OCI-LY3 (cell line): ENCODE results near the gene SNTG2.

Source experiments
- H2AFZ ChIP-seq: fragments of 200-600, 300-600 bp; shearing (Covaris generic); 2 replicates; pipeline ENCODE4 v1.6.0; 2014; ENCODE audit warnings: antibody characterized with exemption, low read depth, low read length
- H3K27ac ChIP-seq: fragments of 200-600, 300-600 bp; sonication (generic); 2 replicates; pipeline ENCODE4 v1.5.1; 2014; ENCODE audit warnings: mild to moderate bottlenecking, low read length, moderate library complexity, mixed read lengths
- H3K27me3 ChIP-seq: fragments of 200-600, 300-600 bp; sonication (generic); 2 replicates; pipeline ENCODE4 v1.6.1; 2014; ENCODE audit warnings: low read depth, low read length, mixed read lengths
- H3K36me3 ChIP-seq: fragments of 200-600, 300-600 bp; sonication (generic); replicated peaks from 2 replicates; pipeline ENCODE3; 2014; ENCODE audit warnings: low read depth, low read length, mixed read lengths
- H3K4me1 ChIP-seq: fragments of 300-600, 200-600 bp; sonication (generic); 2 replicates; pipeline ENCODE4 v1.6.1; 2014; ENCODE audit warnings: low read length, mixed read lengths
- H3K4me2 ChIP-seq: fragments of 200-600, 300-600 bp; sonication (generic); 2 replicates; pipeline ENCODE4 v1.6.1; 2014; ENCODE audit warnings: low read length, mixed read lengths
- H3K4me3 ChIP-seq: fragments of 300-600, 200-600 bp; sonication (generic); 2 replicates; pipeline ENCODE4 v1.5.1; 2014; ENCODE audit warnings: antibody characterized with exemption, mild to moderate bottlenecking, low read length, moderate library complexity
- H3K79me2 ChIP-seq: fragments of 300-600, 200-600 bp; shearing (Covaris generic); 2 replicates; pipeline ENCODE4 v1.6.1; 2014; ENCODE audit warnings: mild to moderate bottlenecking, low read length, mixed read lengths
- H3K9ac ChIP-seq: fragments of 300-600, 200-600 bp; shearing (Covaris generic); 2 replicates; pipeline ENCODE4 v1.6.0; 2014; ENCODE audit warnings: mild to moderate bottlenecking, low read length, moderate library complexity
- H3K9me3 ChIP-seq: fragments of 200-600, 300-600 bp; shearing (Covaris generic); 2 replicates; pipeline ENCODE4 v1.6.1; 2014; ENCODE audit warnings: low read length, mixed read lengths; ENCODE audit not compliant: insufficient read depth
- H4K20me1 ChIP-seq: fragments of 200-600, 300-600 bp; sonication (generic); 2 replicates; pipeline ENCODE4 v1.6.1; 2016; ENCODE audit warnings: low read length, mixed read lengths; ENCODE audit not compliant: insufficient read depth
- EZH2phosphoT487 ChIP-seq: fragments of 200-600 bp; shearing (Covaris generic); IDR thresholded peaks from 2 replicates; pipeline ENCODE4 v1.6.1; 2018; ENCODE audit warnings: antibody characterized with exemption, mixed run types, low read depth
- TF ChIP-seq, protein P1 (sequence below): fragments of 200-600, 300-600 bp; sonication (generic); IDR thresholded peaks from 2 replicates; pipeline ENCODE4 v1.5.1; 2014; ENCODE audit warnings: antibody characterized with exemption, low read length, low read depth

SNTG2 gene

GRCh38 chr2:1310202-1310601 is 359.6 kb downstream of the SNTG2 start:
- H3K27me3 ChIP-seq: no peaks in the 10 kb centered on the region
- H4K20me1 ChIP-seq: no peaks in the 10 kb centered on the region
- H3K4me1 ChIP-seq: no peaks in the 10 kb centered on the region
- H3K9ac ChIP-seq: no peak overlapping the region
- H3K9me3 ChIP-seq: no peaks in the 10 kb centered on the region
- H3K4me3 ChIP-seq: no peak overlapping the region
- H3K27ac ChIP-seq: no peak overlapping the region
- H2AFZ ChIP-seq: no peak overlapping the region
- H3K79me2 ChIP-seq: no peaks in the 10 kb centered on the region
- H3K36me3 ChIP-seq: no peaks in the 10 kb centered on the region
- H3K4me2 ChIP-seq: no peak overlapping the region
- no peak for TF ChIP-seq EZH2phosphoT487
- TF ChIP-seq, protein P1, sequence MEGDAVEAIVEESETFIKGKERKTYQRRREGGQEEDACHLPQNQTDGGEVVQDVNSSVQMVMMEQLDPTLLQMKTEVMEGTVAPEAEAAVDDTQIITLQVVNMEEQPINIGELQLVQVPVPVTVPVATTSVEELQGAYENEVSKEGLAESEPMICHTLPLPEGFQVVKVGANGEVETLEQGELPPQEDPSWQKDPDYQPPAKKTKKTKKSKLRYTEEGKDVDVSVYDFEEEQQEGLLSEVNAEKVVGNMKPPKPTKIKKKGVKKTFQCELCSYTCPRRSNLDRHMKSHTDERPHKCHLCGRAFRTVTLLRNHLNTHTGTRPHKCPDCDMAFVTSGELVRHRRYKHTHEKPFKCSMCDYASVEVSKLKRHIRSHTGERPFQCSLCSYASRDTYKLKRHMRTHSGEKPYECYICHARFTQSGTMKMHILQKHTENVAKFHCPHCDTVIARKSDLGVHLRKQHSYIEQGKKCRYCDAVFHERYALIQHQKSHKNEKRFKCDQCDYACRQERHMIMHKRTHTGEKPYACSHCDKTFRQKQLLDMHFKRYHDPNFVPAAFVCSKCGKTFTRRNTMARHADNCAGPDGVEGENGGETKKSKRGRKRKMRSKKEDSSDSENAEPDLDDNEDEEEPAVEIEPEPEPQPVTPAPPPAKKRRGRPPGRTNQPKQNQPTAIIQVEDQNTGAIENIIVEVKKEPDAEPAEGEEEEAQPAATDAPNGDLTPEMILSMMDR: no peak

DNA sequence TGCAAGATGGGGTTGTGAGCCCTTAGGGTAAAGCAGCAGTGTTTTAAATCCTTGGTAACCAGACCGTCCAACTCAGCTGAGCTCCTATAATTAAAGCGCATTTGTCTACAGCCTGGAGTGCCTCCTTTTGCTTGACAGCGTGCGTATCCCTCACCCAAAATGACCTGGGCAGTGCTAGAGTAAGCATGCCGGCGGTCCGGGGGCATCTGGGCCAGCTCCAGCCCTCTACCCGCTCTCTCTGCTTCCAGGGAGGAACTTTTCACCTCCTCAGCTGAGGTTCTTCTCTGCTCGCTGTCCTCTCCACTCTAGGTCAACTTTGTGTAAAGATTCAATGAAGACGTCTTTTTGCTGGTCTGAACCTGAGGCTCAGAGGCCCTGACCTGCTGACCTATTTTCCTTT is 360.2 kb downstream of the SNTG2 start:
- H3K4me2 ChIP-seq: no peak overlapping the region
- H3K9ac ChIP-seq: no peak overlapping the region
- H3K4me3 ChIP-seq: no peak overlapping the region
- H3K9me3 ChIP-seq: no peaks in the 10 kb centered on the region
- no peak for TF ChIP-seq EZH2phosphoT487
- TF ChIP-seq, protein P1: no peak
- no peaks in the 10 kb centered on the region for H3K79me2 ChIP-seq
- H3K27me3 ChIP-seq: no peaks in the 10 kb centered on the region
- no peaks in the 10 kb centered on the region for H4K20me1 ChIP-seq
- H3K36me3 ChIP-seq: no peaks in the 10 kb centered on the region
- no peaks in the 10 kb centered on the region for H3K4me1 ChIP-seq
- H3K27ac ChIP-seq: no peak overlapping the region
- H2AFZ ChIP-seq: no peak overlapping the region

- Histone ChIP-seq H2AFZ (no peak overlapping the region), H3K9me3 (no peaks in the 10 kb centered on the region), H4K20me1 (no peaks in the 10 kb centered on the region), H3K9ac (no peak overlapping the region), H3K27ac (no peak overlapping the region), H3K27me3 (no peaks in the 10 kb centered on the region), H3K79me2 (no peaks in the 10 kb centered on the region), H3K36me3 (no peaks in the 10 kb centered on the region), H3K4me2 (no peak overlapping the region), H3K4me3 (no peak overlapping the region), H3K4me1 (no peaks in the 10 kb centered on the region)
- TF ChIP-seq, protein P1: no peak
- no peak for TF ChIP-seq EZH2phosphoT487
Measured at GRCh38 chr2:1313240-1313924, 362.7 kb downstream of the SNTG2 start.

- Histone ChIP-seq H3K4me3 (no peak overlapping the region), H3K27ac (no peak overlapping the region), H3K9ac (no peak overlapping the region), H3K27me3 (no peaks in the 10 kb centered on the region), H3K79me2 (no peaks in the 10 kb centered on the region), H4K20me1 (no peaks in the 10 kb centered on the region), H3K9me3 (no peaks in the 10 kb centered on the region), H3K4me1 (no peaks in the 10 kb centered on the region), H3K4me2 (no peak overlapping the region), H2AFZ (no peak overlapping the region), H3K36me3 (no peaks in the 10 kb centered on the region)
- no peak for TF ChIP-seq EZH2phosphoT487
- TF ChIP-seq, protein P1: no peak
Measured at GRCh38 chr2:1314254-1314653, 363.6 kb downstream of the SNTG2 start.
